ENCODE results near the gene MT1X. TPM values are rescaled to one million over a fixed set of nuclear protein-coding genes. Genes with fewer than 3 reads are reported as not detected.
A peak's percentile ranks its signal among the peaks of the same experiment; 100 is the strongest.

Gene MT1X
- total and polyA plus RNA-seq, 2 experiments from 2014 or later: 39.8 to 127 TPM

- 56% methylated on average over 1 of the region's 1 CpG for WGBS (ENCODE audit: low lambda C conversion rate, missing lambda C conversion rate)
Observed at GRCh38 chr16:56645311-56645710, 37.0 kb upstream of the MT1X start.

DNA sequence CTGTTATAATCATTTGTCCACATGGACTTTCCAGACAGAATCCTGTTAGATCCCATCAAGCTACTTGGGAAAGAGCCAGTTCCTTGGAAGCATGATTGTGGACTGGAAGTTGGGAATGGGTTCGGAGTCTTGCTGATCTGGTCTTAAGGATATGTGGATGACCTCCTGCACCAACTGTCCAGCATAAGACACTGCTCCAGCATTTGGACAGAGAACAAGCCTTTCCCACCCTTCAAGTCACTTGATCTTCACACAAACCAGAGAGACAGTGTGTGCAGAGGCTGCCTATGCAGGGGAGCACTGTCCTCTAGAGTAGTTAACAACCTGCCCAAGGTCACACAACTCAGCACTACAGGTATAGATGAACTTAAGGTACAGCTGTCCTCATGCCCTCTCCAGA, 36.4 kb upstream of the MT1X start:
- H3K9me3 ChIP-seq (ENCODE audit: low read depth): no peaks in the 10 kb centered on the region
- no peak overlapping the region for H3K27ac ChIP-seq
- 0% methylated on average over 1 of the region's 1 CpG for WGBS (ENCODE audit: low lambda C conversion rate, missing lambda C conversion rate)
- DNase-seq (ENCODE audit: low spot score): no peak
- H3K4me2 ChIP-seq: no peak overlapping the region
- TF ChIP-seq CTCF (IDR thresholded peaks at IDR 0.05; ENCODE audit: poor library complexity) (no peak), EZH2 (IDR thresholded peaks at IDR 0.05; ENCODE audit: borderline replicate concordance) (no peak)
- H3K9me2 ChIP-seq (replicated peaks; ENCODE audit: insufficient read depth): no peaks in the 10 kb centered on the region
- no peak overlapping the region for H3K4me3 ChIP-seq
- no peaks in the 10 kb centered on the region for H4K20me1 ChIP-seq (ENCODE audit: insufficient read depth, poor library complexity, severe bottlenecking)
- no peaks in the 10 kb centered on the region for H3K36me3 ChIP-seq (replicated peaks; ENCODE audit: insufficient read depth, low read depth)
- H3K4me1 ChIP-seq (ENCODE audit: insufficient read depth): peaks cover 10% of the 10 kb centered on the region
- H3K79me2 ChIP-seq: no peaks in the 10 kb centered on the region
- peaks cover 88% of the 10 kb centered on the region for H3K27me3 ChIP-seq
- no peak overlapping the region for H2AFZ ChIP-seq

More at GRCh38 chr16:56645311-56645710, 37.0 kb upstream of the MT1X start:
- no peak overlapping the region for H3K27ac ChIP-seq
- H3K4me1 ChIP-seq (ENCODE audit: insufficient read depth): peaks cover 10% of the 10 kb centered on the region
- H2AFZ ChIP-seq: no peak overlapping the region
- no peak overlapping the region for H3K4me3 ChIP-seq
- H4K20me1 ChIP-seq (ENCODE audit: insufficient read depth, poor library complexity, severe bottlenecking): no peaks in the 10 kb centered on the region
- TF ChIP-seq EZH2phosphoT487 (IDR thresholded peaks at IDR 0.05; ENCODE audit: low read depth, severe bottlenecking, unreplicated experiment): no peak
- TF ChIP-seq CTCF (IDR thresholded peaks at IDR 0.05; ENCODE audit: poor library complexity): no peak
- TF ChIP-seq EZH2 (IDR thresholded peaks at IDR 0.05; ENCODE audit: borderline replicate concordance): no peak
- no peaks in the 10 kb centered on the region for H3K36me3 ChIP-seq (replicated peaks; ENCODE audit: insufficient read depth, low read depth)
- no peak for DNase-seq (ENCODE audit: low spot score)
- no peaks in the 10 kb centered on the region for H3K9me3 ChIP-seq (ENCODE audit: low read depth)
- H3K79me2 ChIP-seq: no peaks in the 10 kb centered on the region
- no peak overlapping the region for H3K4me2 ChIP-seq
- H3K9me2 ChIP-seq (replicated peaks; ENCODE audit: insufficient read depth): no peaks in the 10 kb centered on the region
- H3K27me3 ChIP-seq: peaks cover 93% of the 10 kb centered on the region

DNA sequence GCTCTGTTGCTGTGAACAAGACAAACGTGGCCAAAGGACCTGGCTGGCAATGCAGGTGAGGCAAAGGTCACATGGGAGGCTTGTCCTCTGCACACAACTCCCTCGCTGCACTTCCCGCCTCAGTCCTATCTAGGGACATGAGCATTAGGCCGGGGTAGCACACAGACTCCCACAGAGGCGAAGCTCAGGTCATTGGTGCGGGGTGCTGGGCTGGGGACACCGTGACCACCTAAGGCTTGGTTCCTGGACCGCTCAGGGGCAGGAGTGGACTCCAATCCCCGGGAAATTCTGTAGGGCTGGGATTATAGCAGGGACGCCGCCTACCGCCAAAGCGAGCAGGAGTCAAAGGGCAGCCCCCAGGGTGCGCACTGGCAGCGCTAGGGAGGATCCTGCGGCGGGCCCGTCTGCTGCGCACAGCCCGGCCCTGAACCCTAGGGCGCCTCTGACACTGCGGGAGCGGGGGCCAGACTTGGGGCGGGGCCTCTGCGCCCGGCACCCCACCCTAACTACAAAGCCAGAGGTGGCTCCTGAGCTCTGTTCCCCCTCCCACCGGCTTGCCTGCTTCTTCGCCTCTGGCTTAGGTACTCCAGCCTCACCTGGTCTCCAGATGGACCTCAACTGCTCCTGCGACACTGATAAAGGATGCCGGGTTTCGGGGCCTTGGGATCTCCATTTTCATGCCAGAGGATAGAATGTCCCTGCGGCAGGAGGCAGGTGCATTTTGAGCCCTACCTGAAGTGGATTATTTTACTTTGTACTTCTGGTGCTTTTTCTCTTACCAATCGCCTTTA, 34.4 kb upstream of the MT1X start:
- Histone ChIP-seq H3K27me3 (peaks cover 78% of the 10 kb centered on the region), H3K4me2 (no peak overlapping the region), H3K27ac (no peak overlapping the region), H3K9me3 (ENCODE audit: low read depth) (no peaks in the 10 kb centered on the region), H3K79me2 (no peaks in the 10 kb centered on the region), H3K4me3 (no peak overlapping the region), H3K9me2 (replicated peaks; ENCODE audit: insufficient read depth) (no peaks in the 10 kb centered on the region), H2AFZ (no peak overlapping the region), H3K36me3 (replicated peaks; ENCODE audit: insufficient read depth, low read depth) (no peaks in the 10 kb centered on the region), H3K4me1 (ENCODE audit: insufficient read depth) (peaks cover 10% of the 10 kb centered on the region), H4K20me1 (ENCODE audit: insufficient read depth, poor library complexity, severe bottlenecking) (no peaks in the 10 kb centered on the region)
- WGBS (ENCODE audit: low lambda C conversion rate, missing lambda C conversion rate): 23% methylated on average over 29 of the region's 33 CpGs
- DNase-seq (ENCODE audit: low spot score): peak; percentile 28
- TF ChIP-seq CTCF (IDR thresholded peaks at IDR 0.05; ENCODE audit: poor library complexity): no peak
- no peak for TF ChIP-seq EZH2phosphoT487 (IDR thresholded peaks at IDR 0.05; ENCODE audit: low read depth, severe bottlenecking, unreplicated experiment)
- TF ChIP-seq EZH2 (IDR thresholded peaks at IDR 0.05; ENCODE audit: borderline replicate concordance): peak; percentile 53

Measured in hepatocyte (in vitro differentiated cells).